Mucosa of stomach (tissue), 1 donor: ENCODE measurements around the gene TOMM34.

Experiments
- H3K27me3 ChIP-seq: one replicate; pipeline ENCODE4 v1.7.0; 2013; ENCODE audit warnings: mild to moderate bottlenecking, low read length; ENCODE audit not compliant: control insufficient read depth, insufficient read depth
- H3K36me3 ChIP-seq: one replicate; pipeline ENCODE4 v1.7.0; 2013; ENCODE audit warnings: low read length; ENCODE audit not compliant: control insufficient read depth, insufficient read depth
- H3K4me1 ChIP-seq: one replicate; pipeline ENCODE4 v1.7.0; 2013; ENCODE audit warnings: mild to moderate bottlenecking, low read length; ENCODE audit not compliant: control insufficient read depth, insufficient read depth
- H3K4me3 ChIP-seq: one replicate; pipeline ENCODE4 v1.7.0; 2013; ENCODE audit warnings: low read length
- H3K9ac ChIP-seq: one replicate; pipeline ENCODE4 v1.7.0; 2013; ENCODE audit warnings: mild to moderate bottlenecking, low read length, moderate library complexity
- H3K9me3 ChIP-seq: one replicate; pipeline ENCODE4 v1.7.0; 2013; ENCODE audit warnings: mild to moderate bottlenecking, low read length, moderate library complexity; ENCODE audit not compliant: control insufficient read depth
- donor health status: Pancreatic carcinoma.

Gene TOMM34

GRCh38 chr20:44897133-44897532, 63.1 kb downstream of the TOMM34 start:
- no peaks in the 10 kb centered on the region for H3K9me3 ChIP-seq
- H3K4me3 ChIP-seq = no peak overlapping the region
- no peak overlapping the region for H3K9ac ChIP-seq
- peaks cover 8% of the 10 kb centered on the region for H3K4me1 ChIP-seq
- no peaks in the 10 kb centered on the region for H3K27me3 ChIP-seq
- H3K36me3 ChIP-seq = no peaks in the 10 kb centered on the region

- no peak overlapping the region for H3K4me3 ChIP-seq
- no peak overlapping the region for H3K9ac ChIP-seq
- no peaks in the 10 kb centered on the region for H3K9me3 ChIP-seq
- H3K36me3 ChIP-seq = no peaks in the 10 kb centered on the region
- peaks cover 8% of the 10 kb centered on the region for H3K4me1 ChIP-seq
- no peaks in the 10 kb centered on the region for H3K27me3 ChIP-seq
These were observed 63.6 kb downstream of the TOMM34 start for GRCh38 chr20:44896583-44896982.

GRCh38 chr20:44894959-44895358, 65.2 kb downstream of the TOMM34 start:
- Histone ChIP-seq H3K27me3 (no peaks in the 10 kb centered on the region), H3K36me3 (no peaks in the 10 kb centered on the region), H3K4me3 (no peak overlapping the region), H3K9ac (no peak overlapping the region), H3K9me3 (no peaks in the 10 kb centered on the region), H3K4me1 (peaks cover 8% of the 10 kb centered on the region)
